RWPE2 (cell line): ENCODE results near the gene HEBP1.
A peak's percentile ranks its signal among the peaks of the same experiment; 100 is the strongest.

Source experiments
- ATAC-seq: fragments of 200-7000 bp; cut with Tn5 transposase; 3 replicates; pipeline ENCODE4 v1.9.1; 2021; ENCODE audit warnings: low read depth
- DNase-seq: peaks from one replicate; pipeline ENCODE4 v3.0.0-alpha.2; 2020; ENCODE audit warnings: low spot score
- H3K27ac ChIP-seq: fragments of 450-650 bp; 2 replicates; pipeline ENCODE4 v1.5.1; 2017; ENCODE audit warnings: mild to moderate bottlenecking; ENCODE audit not compliant: poor library complexity, severe bottlenecking
- H3K27me3 ChIP-seq: fragments of 250-450 bp; sonication (Bioruptor Pico); 2 replicates; pipeline ENCODE4 v1.5.1; 2021; ENCODE audit warnings: mild to moderate bottlenecking, moderate library complexity; ENCODE audit not compliant: insufficient read depth, poor library complexity, severe bottlenecking
- H3K36me3 ChIP-seq: fragments of 250-450 bp; sonication (Bioruptor Pico); 2 replicates; pipeline ENCODE4 v1.5.1; 2020; ENCODE audit warnings: low read depth, mild to moderate bottlenecking, moderate library complexity
- H3K4me1 ChIP-seq: fragments of 250-450 bp; sonication (Bioruptor Pico); 2 replicates; pipeline ENCODE4 v1.5.1; 2021; ENCODE audit warnings: mild to moderate bottlenecking, moderate library complexity; ENCODE audit not compliant: insufficient read depth, poor library complexity, severe bottlenecking
- H3K4me3 ChIP-seq: fragments of 250-450 bp; sonication (Bioruptor Pico); 2 replicates; pipeline ENCODE4 v1.5.1; 2021; ENCODE audit warnings: mild to moderate bottlenecking, moderate library complexity; ENCODE audit not compliant: severe bottlenecking
- H3K9me3 ChIP-seq: fragments of 250-450 bp; sonication (Bioruptor Pico); 2 replicates; pipeline ENCODE4 v1.5.1; 2021; ENCODE audit warnings: mild to moderate bottlenecking, moderate library complexity; ENCODE audit not compliant: severe bottlenecking
- CTCF ChIP-seq: fragments of 450-650 bp; IDR thresholded peaks from one replicate; pipeline ENCODE4 v1.5.1; 2017; ENCODE audit warnings: mild to moderate bottlenecking, moderate library complexity; ENCODE audit not compliant: poor library complexity, severe bottlenecking

HEBP1 gene

DNA sequence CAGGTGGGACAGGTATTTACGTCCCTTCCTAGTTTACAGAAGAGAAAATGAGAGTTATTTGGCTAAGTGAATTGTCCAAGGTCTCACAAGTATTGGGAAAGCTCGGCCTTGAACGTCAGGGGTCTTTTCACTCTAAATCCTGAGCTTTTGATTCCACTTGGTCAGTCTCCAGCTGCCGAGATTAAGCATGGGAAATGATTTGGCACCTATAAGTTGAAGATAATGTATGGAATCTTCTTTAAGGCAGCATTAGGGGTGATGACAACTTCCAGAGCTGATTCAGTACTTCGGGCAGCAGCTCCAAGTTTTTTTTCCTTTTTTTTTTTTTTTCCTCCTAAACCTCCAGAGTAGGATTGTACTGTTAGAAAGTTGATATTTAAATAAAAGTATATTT, 44.8 kb upstream of the HEBP1 start:
- ATAC-seq, result no peak
- TF ChIP-seq CTCF, result no peak
- H3K36me3 ChIP-seq, result no peaks in the 10 kb centered on the region
- no peak for DNase-seq
- no peaks in the 10 kb centered on the region for H3K27me3 ChIP-seq
- H3K4me1 ChIP-seq, result no peaks in the 10 kb centered on the region
- H3K9me3 ChIP-seq, result no peaks in the 10 kb centered on the region
- H3K4me3 ChIP-seq, result peak overlapping the region; percentile 77
- H3K27ac ChIP-seq, result no peak overlapping the region

DNA sequence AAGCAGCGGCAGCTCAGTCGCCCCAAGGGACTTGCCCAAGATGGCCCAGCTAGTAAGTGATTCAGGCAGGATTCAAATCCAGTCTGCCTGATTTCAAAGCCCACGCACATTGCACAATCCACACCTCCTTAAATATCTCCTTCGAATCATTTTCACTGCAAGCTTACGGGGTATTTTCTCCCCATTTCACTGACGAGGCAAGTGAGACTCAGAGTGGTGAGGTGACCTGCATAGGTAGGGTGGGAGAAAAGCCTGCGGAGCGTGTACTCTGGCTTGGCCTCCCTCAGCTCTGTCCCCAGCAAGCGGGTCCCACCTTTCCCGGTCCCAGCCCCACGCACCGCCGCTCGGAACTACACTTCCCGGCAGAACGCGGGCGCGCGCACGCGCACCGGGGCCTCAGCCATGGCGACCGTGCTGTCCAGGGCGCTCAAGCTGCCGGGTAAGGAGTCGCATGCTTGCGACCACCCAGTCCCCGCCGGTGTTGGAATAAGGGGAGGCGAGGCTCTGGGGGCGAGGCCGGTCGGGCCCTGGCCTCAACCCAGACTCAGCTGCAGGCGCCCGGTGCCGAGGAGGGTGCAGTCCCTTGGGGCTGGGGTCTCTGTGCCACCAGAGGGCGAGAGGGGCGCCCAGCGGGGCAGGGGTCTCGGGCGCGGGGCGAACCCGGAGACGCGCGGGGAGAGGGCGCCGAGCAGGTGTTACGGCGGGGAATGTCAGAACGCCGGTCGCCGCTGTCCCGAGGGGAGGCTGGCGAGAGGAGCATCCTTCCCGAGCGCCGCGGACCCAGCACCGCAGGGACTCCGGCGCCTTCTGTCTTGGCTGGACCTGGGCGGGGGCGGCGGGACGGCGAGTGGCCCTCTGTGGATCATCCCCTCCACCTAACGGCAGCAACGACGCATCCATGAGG, 44.2 kb upstream of the HEBP1 start, which contains the start of gene FAM234B:
Gene FAM234B (plus strand): TSS at position 380 of the 904 bp plus-strand sequence. CDS start 23 bp downstream, at position 403.
- H3K4me3 ChIP-seq, result peak within 1 kb of the TSS; percentile 77
- no peak within 1 kb of the TSS for H3K27ac ChIP-seq

GRCh38 chr12:13042666-13043230, 42.7 kb upstream of the HEBP1 start:
- no peaks in the 10 kb centered on the region for H3K4me1 ChIP-seq
- no peak overlapping the region for H3K4me3 ChIP-seq
- no peaks in the 10 kb centered on the region for H3K36me3 ChIP-seq
- no peaks in the 10 kb centered on the region for H3K27me3 ChIP-seq
- ATAC-seq (no peak), DNase-seq (no peak)
- no peaks in the 10 kb centered on the region for H3K9me3 ChIP-seq
- no peak overlapping the region for H3K27ac ChIP-seq
- TF ChIP-seq CTCF, result no peak

More for the DNA sequence above, 44.2 kb upstream of the HEBP1 start, which contains the start of gene FAM234B:
- Histone ChIP-seq H3K36me3 (no peaks in the 10 kb centered on the region), H3K9me3 (no peaks in the 10 kb centered on the region), H3K27me3 (no peaks in the 10 kb centered on the region), H3K4me1 (no peaks in the 10 kb centered on the region)
- ATAC-seq (peak; percentile 93), DNase-seq (no peak)
- TF ChIP-seq CTCF, result no peak

GRCh38 chr12:13041224-13041623, 41.2 kb upstream of the HEBP1 start:
- no peak overlapping the region for H3K4me3 ChIP-seq
- DNase-seq (no peak), ATAC-seq (no peak)
- H3K36me3 ChIP-seq, result no peaks in the 10 kb centered on the region
- no peaks in the 10 kb centered on the region for H3K9me3 ChIP-seq
- H3K27me3 ChIP-seq, result no peaks in the 10 kb centered on the region
- no peak overlapping the region for H3K27ac ChIP-seq
- TF ChIP-seq CTCF, result no peak
- no peaks in the 10 kb centered on the region for H3K4me1 ChIP-seq
